Left ventricle myocardium inferior (tissue), 1 donor: ENCODE data around the gene TGFB1. TPM values are rescaled to one million over a fixed set of nuclear protein-coding genes. Genes with fewer than 3 reads are reported as not detected.

ENCODE experiments used
- DNase-seq: peaks from one replicate; pipeline ENCODE4 v3.0.0-alpha.2; 2020
- H3K27ac ChIP-seq: fragments of 200-600 bp; replicated peaks from 2 replicates; pipeline ENCODE4 v1.8.0; 2021
- H3K27me3 ChIP-seq: fragments of 200-600 bp; 2 replicates; pipeline ENCODE4 v1.8.0; 2021; ENCODE audit warnings: low read depth
- H3K36me3 ChIP-seq: fragments of 200-600 bp; 2 replicates; pipeline ENCODE4 v1.8.0; 2021
- H3K4me1 ChIP-seq: fragments of 200-600 bp; 2 replicates; pipeline ENCODE4 v1.8.0; 2021
- H3K4me3 ChIP-seq: fragments of 200-600 bp; 2 replicates; pipeline ENCODE4 v1.8.0; 2021; ENCODE audit warnings: mild to moderate bottlenecking, moderate library complexity
- H3K9me3 ChIP-seq: fragments of 200-600 bp; replicated peaks from 2 replicates; pipeline ENCODE4 v1.8.0; 2021
- CTCF ChIP-seq: fragments of 200-600 bp; IDR thresholded peaks from 2 replicates; pipeline ENCODE4 v1.8.0; 2021; ENCODE audit warnings: antibody characterized with exemption, mild to moderate bottlenecking, borderline replicate concordance
- intact Hi-C: fragments of 100-400 bp; cut with micrococcal nuclease; formaldehyde crosslinking; loops from one replicate; pipeline ENCODE4 v1.11.0; 2022
- total RNA-seq: library from RNA; stranded (reverse); fragmentation: NEBNext Ultra II Directional; extraction: Animal tissue kit (Norgen Biotek cat#: 25700); gene quantifications from one replicate; pipeline ENCODE4 v1.2.1, GENCODE V29; 2021
- donor health status: DM: no; HTN: yes; CAD: no; lungs with severe emphysema.

TGFB1 gene
- total RNA-seq, 1 donor from 2014 or later = 14.9 TPM

GRCh38 chr19:41328842-41329225 lies 24.9 kb downstream of the TGFB1 start:
- Histone ChIP-seq H3K9me3 (no peaks in the 10 kb centered on the region), H3K27me3 (no peaks in the 10 kb centered on the region), H3K4me1 (peaks cover 58% of the 10 kb centered on the region), H3K36me3 (peaks cover 29% of the 10 kb centered on the region), H3K4me3 (peak overlapping the region; percentile 49), H3K27ac (peak overlapping the region; percentile 84)
- intact Hi-C loops = no loop called here
- DNase-seq = no peak
- no peak for TF ChIP-seq CTCF

- peak overlapping the region; percentile 84 for H3K27ac ChIP-seq
- H3K36me3 ChIP-seq = peaks cover 29% of the 10 kb centered on the region
- no peaks in the 10 kb centered on the region for H3K27me3 ChIP-seq
- TF ChIP-seq CTCF = no peak
- H3K9me3 ChIP-seq = no peaks in the 10 kb centered on the region
- no peak for DNase-seq
- H3K4me3 ChIP-seq = peak overlapping the region; percentile 49
- intact Hi-C loops = no loop called here
- H3K4me1 ChIP-seq = peaks cover 63% of the 10 kb centered on the region
Measured at GRCh38 chr19:41328157-41328841, 25.4 kb downstream of the TGFB1 start.

- intact Hi-C loops = no loop called here
- H3K4me3 ChIP-seq = peak overlapping the region; percentile 49
- H3K27ac ChIP-seq = peak overlapping the region; percentile 84
- H3K9me3 ChIP-seq = no peaks in the 10 kb centered on the region
- H3K36me3 ChIP-seq = peaks cover 29% of the 10 kb centered on the region
- H3K27me3 ChIP-seq = no peaks in the 10 kb centered on the region
- no peak for TF ChIP-seq CTCF
- peak; percentile 76 for DNase-seq
- peaks cover 70% of the 10 kb centered on the region for H3K4me1 ChIP-seq
Measured at GRCh38 chr19:41327576-41328156, 26.1 kb downstream of the TGFB1 start.

- H3K27me3 ChIP-seq = no peaks in the 10 kb centered on the region
- intact Hi-C loops = no loop called here
- peak overlapping the region; percentile 49 for H3K4me3 ChIP-seq
- no peaks in the 10 kb centered on the region for H3K9me3 ChIP-seq
- no peak for DNase-seq
- TF ChIP-seq CTCF = no peak
- peaks cover 27% of the 10 kb centered on the region for H3K36me3 ChIP-seq
- H3K4me1 ChIP-seq = peaks cover 75% of the 10 kb centered on the region
- peak overlapping the region; percentile 84 for H3K27ac ChIP-seq
Measured at GRCh38 chr19:41327076-41327575, 26.6 kb downstream of the TGFB1 start.

GRCh38 chr19:41325947-41326706 lies 27.6 kb downstream of the TGFB1 start:
- intact Hi-C loops = no loop called here
- Histone ChIP-seq H3K36me3 (peaks cover 21% of the 10 kb centered on the region), H3K27me3 (no peaks in the 10 kb centered on the region), H3K4me1 (peaks cover 85% of the 10 kb centered on the region), H3K27ac (peak overlapping the region; percentile 84), H3K4me3 (peak overlapping the region; percentile 61), H3K9me3 (no peaks in the 10 kb centered on the region)
- no peak for DNase-seq
- TF ChIP-seq CTCF = no peak
